Thyroid gland (tissue), 4 donors: ENCODE measurements around the gene MYO1A. TPM values are rescaled to one million over a fixed set of nuclear protein-coding genes. Genes with fewer than 3 reads are reported as not detected.

ENCODE experiments used
- DNase-seq, 2 donors: peaks; one replicate each; pipeline ENCODE4 v3.0.0-alpha.2; 2019
- H3K27ac ChIP-seq, 3 donors: fragments of 200-600 bp; sonication (generic); 1 replicate in 2 of 3; 2 replicates in 1 of 3; pipeline ENCODE4 v1.5.1; 2016 to 2019; ENCODE audit warnings: mild to moderate bottlenecking in 1 of 3, moderate library complexity in 1 of 3
- H3K27me3 ChIP-seq: fragments of 200-600 bp; sonication (generic); one replicate; pipeline ENCODE4 v1.5.1; 2019
- H3K36me3 ChIP-seq, 2 donors: fragments of 200-600 bp; sonication (generic); one replicate each; pipeline ENCODE4 v1.5.1; 2016 to 2019
- H3K4me1 ChIP-seq, 2 donors: fragments of 200-600 bp; sonication (generic); one replicate each; pipeline ENCODE4 v1.5.1; 2017 to 2019
- H3K4me3 ChIP-seq, 3 donors: fragments of 200-600 bp; sonication (generic); replicated peaks in 1 of 3; 1 replicate in 2 of 3; 2 replicates in 1 of 3; pipeline ENCODE4 v1.5.1; 2016; ENCODE audit warnings: mild to moderate bottlenecking in 1 of 3
- H3K9me3 ChIP-seq: fragments of 200-600 bp; sonication (generic); one replicate; pipeline ENCODE4 v1.5.1; 2017
- POLR2A ChIP-seq, 2 donors: fragments of 450-650 bp; IDR thresholded peaks; one replicate each; pipeline ENCODE4 v1.6.1; 2017; ENCODE audit warnings: antibody characterized with exemption in 2 of 2, mild to moderate bottlenecking in 2 of 2, moderate library complexity in 1 of 2
- WGBS, 2 donors: methylation state at CpG; one replicate each; pipeline ENCODE4 v1.1.5; 2017; 5-methylcytosine and 5-hydroxymethylcytosine counted together
- intact Hi-C: fragments of 100-400 bp; cut with DNase I; formaldehyde crosslinking; loops from one replicate; pipeline ENCODE4 v1.15.1; 2023
- total RNA-seq, 4 donors: library from RNA; depleted of rRNA; stranded (reverse); fragments of >200 nt; gene quantifications; one replicate each; pipeline ENCODE4 v1.2.3, GENCODE V29; 2016
- TF ChIP-seq, protein P1 (sequence below), 6 experiments: fragments of 200-600 bp in 3 of 6; fragments of 450-650 bp in 3 of 6; sonication (generic) in 3 of 6; IDR thresholded peaks; one replicate each; pipeline ENCODE4 v1.5.1; 2016 to 2019; ENCODE audit warnings: antibody characterized with exemption in 6 of 6, mild to moderate bottlenecking in 2 of 6, inconsistent platforms in 1 of 6, moderate library complexity in 1 of 6

Gene MYO1A
- total RNA-seq, 4 donors from 2014 or later = not detected

DNA sequence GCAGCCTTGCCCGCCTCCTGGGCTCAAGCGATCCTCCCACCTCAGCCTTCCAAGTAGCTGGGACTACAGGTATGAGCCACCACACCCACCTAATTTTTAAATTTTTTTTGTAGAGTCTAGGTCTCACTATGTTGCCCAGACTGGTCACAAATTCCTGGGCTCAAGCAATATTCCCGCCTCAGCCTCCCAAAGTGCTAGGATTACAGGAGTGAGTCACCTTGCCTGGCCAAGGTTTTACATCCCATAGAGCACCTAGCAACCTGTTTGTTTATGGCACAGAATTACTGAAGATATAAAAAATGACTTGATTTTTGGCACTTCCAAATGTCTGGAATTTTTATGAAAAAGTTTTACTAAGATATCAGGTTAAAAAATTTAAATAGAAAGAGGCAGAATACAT lies 16.5 kb downstream of the MYO1A start:
- no peaks in the 10 kb centered on the region for H3K9me3 ChIP-seq
- no peaks in the 10 kb centered on the region for H3K27me3 ChIP-seq
- no peak for DNase-seq
- no peaks in the 10 kb centered on the region for H3K36me3 ChIP-seq
- intact Hi-C loops = no loop called here
- H3K27ac ChIP-seq = no peak overlapping the region
- WGBS, 2 donors = 95 to 97% methylated on average over 3 of the region's 3 CpGs
- TF ChIP-seq, protein P1, sequence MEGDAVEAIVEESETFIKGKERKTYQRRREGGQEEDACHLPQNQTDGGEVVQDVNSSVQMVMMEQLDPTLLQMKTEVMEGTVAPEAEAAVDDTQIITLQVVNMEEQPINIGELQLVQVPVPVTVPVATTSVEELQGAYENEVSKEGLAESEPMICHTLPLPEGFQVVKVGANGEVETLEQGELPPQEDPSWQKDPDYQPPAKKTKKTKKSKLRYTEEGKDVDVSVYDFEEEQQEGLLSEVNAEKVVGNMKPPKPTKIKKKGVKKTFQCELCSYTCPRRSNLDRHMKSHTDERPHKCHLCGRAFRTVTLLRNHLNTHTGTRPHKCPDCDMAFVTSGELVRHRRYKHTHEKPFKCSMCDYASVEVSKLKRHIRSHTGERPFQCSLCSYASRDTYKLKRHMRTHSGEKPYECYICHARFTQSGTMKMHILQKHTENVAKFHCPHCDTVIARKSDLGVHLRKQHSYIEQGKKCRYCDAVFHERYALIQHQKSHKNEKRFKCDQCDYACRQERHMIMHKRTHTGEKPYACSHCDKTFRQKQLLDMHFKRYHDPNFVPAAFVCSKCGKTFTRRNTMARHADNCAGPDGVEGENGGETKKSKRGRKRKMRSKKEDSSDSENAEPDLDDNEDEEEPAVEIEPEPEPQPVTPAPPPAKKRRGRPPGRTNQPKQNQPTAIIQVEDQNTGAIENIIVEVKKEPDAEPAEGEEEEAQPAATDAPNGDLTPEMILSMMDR (IDR thresholded peaks at IDR 0.05) = no peak
- TF ChIP-seq POLR2A (IDR thresholded peaks at IDR 0.05) = no peak
- no peak overlapping the region for H3K4me3 ChIP-seq
- H3K4me1 ChIP-seq = no peaks in the 10 kb centered on the region

DNA sequence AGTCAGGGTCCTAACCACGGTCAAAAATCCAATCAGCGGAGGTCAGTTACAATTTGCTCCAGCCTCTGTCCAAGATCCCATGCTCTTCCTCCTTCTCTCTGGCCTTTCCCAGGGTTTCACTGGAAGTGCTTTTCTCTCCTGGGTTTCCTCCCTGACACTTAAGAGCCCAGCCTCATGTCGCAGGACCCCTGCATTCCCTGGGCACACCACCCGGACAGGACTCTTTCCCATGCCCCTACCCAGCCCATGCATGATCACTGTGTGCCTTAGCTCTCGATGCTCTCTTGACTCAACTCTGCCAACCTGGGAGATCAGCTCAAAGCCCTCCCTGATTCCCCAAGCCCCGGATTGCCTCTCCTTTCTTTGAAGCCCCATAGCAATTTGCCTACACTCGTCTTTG lies 18.1 kb downstream of the MYO1A start:
- WGBS, 2 donors = 78 to 81% methylated on average over 7 of the region's 7 CpGs
- Histone ChIP-seq H3K36me3 (no peaks in the 10 kb centered on the region), H3K4me1 (no peaks in the 10 kb centered on the region), H3K4me3 (no peak overlapping the region), H3K27me3 (no peaks in the 10 kb centered on the region), H3K27ac (no peak overlapping the region), H3K9me3 (no peaks in the 10 kb centered on the region)
- no peak for TF ChIP-seq POLR2A (IDR thresholded peaks at IDR 0.05)
- TF ChIP-seq, protein P1 (IDR thresholded peaks at IDR 0.05) = no peak
- no peak for DNase-seq
- intact Hi-C loops = no loop called here

DNA sequence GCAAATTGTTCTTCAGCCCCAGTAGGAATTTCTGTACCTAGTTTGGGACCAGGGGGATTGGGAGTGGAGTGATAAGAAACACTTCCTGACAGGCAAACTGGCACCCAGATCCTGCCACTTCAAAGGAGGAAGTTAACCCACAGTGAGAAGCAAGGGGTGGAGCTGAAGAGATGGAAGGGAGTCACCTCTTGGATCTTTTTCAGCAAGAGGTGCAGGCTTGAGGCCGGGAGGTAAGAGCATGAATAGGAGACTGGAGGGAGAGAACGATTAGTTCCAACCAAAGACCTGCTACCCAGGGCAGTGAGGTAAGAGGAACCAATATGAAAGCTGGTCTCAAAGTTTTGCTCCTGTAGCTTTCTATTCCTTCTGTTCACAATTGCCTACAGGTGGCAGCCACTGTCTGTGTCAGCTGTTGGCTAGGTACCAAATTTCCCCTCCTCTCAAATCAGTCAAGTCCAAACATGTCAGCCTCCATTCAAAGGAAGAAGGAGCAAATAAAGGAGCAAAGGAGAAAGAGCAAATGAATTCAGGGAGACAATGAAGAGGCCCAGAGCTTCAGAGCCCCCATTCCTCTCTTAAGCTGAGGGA lies 18.7 kb downstream of the MYO1A start:
- intact Hi-C loops = no loop called here
- H3K27ac ChIP-seq = no peak overlapping the region
- no peaks in the 10 kb centered on the region for H3K36me3 ChIP-seq
- no peak for TF ChIP-seq POLR2A (IDR thresholded peaks at IDR 0.05)
- TF ChIP-seq, protein P1 (IDR thresholded peaks at IDR 0.05) = no peak
- H3K9me3 ChIP-seq = no peaks in the 10 kb centered on the region
- H3K4me1 ChIP-seq = no peaks in the 10 kb centered on the region
- no peak for DNase-seq
- no peak overlapping the region for H3K4me3 ChIP-seq
- 21 to 37% methylated on average over 2 of the region's 2 CpGs for WGBS, 2 donors
- no peaks in the 10 kb centered on the region for H3K27me3 ChIP-seq

DNA sequence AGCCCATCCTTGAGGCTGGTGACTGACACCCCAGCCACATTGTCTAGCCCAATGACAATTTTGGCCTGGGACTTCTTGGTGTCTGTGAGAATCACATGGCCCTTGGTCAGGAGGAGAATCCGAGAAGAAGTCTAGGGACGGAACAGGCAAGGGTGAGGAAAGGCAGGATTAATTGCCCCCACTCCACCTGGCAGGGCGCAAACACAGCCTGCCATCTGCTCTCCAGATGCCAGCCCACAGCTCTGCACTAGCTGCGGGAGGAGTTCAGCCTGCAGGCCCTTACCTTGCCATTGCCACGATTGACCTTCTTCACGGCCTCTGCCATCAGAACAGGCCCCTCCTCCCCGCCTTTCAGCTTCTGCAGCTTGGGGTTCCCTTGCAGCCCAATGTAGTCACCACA lies 20.5 kb downstream of the MYO1A start:
- Histone ChIP-seq H3K27ac (no peak overlapping the region), H3K27me3 (no peaks in the 10 kb centered on the region), H3K4me3 (no peak overlapping the region), H3K4me1 (no peaks in the 10 kb centered on the region), H3K9me3 (no peaks in the 10 kb centered on the region), H3K36me3 (no peaks in the 10 kb centered on the region)
- intact Hi-C loops = no loop called here
- DNase-seq = no peak
- WGBS, 2 donors = 91 to 95% methylated on average over 7 of the region's 7 CpGs
- no peak for TF ChIP-seq POLR2A (IDR thresholded peaks at IDR 0.05)
- TF ChIP-seq, protein P1 (IDR thresholded peaks at IDR 0.05) = no peak

DNA sequence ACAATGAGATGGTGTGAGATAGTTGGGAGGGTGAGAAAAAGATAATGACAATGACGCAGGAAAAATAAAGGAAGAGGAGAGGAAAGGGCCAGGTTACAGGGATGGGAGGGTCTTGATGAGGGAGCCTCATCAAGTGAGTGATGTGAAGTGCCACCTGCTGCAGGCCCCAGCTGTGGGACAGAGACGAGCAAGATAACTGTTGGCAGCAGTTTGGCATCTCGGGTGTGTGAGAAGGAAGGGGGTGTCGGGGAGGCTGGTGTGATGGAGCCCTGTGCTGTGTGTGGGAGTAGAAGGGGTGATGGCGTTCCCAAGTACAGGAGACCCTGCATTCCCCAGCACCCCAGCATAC lies 22.1 kb downstream of the MYO1A start:
- DNase-seq = no peak
- H3K4me3 ChIP-seq = no peak overlapping the region
- intact Hi-C loops = no loop called here
- H3K9me3 ChIP-seq = no peaks in the 10 kb centered on the region
- 71 to 79% methylated on average over 5 of the region's 5 CpGs for WGBS, 2 donors
- no peaks in the 10 kb centered on the region for H3K36me3 ChIP-seq
- TF ChIP-seq, protein P1 (IDR thresholded peaks at IDR 0.05) = no peak
- no peak for TF ChIP-seq POLR2A (IDR thresholded peaks at IDR 0.05)
- no peaks in the 10 kb centered on the region for H3K4me1 ChIP-seq
- H3K27ac ChIP-seq = no peak overlapping the region
- no peaks in the 10 kb centered on the region for H3K27me3 ChIP-seq
